ENCODE measurements around the gene AUTS2.

AUTS2 gene

DNA sequence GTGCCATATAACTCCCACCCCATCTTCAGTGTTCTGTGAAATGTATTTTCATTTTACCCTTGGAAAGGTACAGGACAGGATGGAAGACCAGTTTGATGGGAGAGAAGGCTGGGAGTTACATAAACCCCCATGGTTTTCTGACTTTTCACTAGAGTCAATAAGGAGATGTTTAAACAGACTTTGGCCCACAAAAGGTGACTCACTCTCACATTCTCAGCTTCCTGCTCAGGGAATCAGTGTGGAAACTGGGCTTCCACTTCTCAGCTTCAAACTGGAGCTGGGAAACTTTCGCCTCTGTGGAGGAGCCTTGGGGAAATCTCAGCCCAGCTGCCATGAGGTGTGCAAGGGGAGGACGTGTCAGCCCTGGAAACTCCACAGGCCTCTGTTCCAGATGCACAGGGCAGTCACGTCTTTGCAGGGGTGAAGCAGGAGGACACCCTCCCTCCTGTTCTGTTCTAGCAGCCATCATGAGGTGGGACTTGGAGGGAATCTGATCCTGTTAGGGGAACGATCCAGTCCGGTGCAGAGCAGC is 973.2 kb downstream of the AUTS2 start:
- Histone ChIP-seq H3K36me3 (ENCODE audit: insufficient read depth, low read length) (no peaks in the 10 kb centered on the region; the same call in 1 of the 2 replicates), H3K4me2 (ENCODE audit: low read depth, low read length, poor library complexity, severe bottlenecking) (no peak overlapping the region), H3F3A (ENCODE audit: low read depth) (no peaks in the 10 kb centered on the region), H2AFZ (ENCODE audit: low read length) (no peak overlapping the region), H3K4me3 (ENCODE audit: low read length, poor library complexity, severe bottlenecking) (no peak overlapping the region), H4K20me1 (ENCODE audit: insufficient read depth, low read length, poor library complexity, severe bottlenecking) (no peaks in the 10 kb centered on the region), H3K9me2 (replicated peaks; ENCODE audit: low read depth, low read length) (no peaks in the 10 kb centered on the region), H3K79me2 (ENCODE audit: insufficient read depth, low read length) (no peaks in the 10 kb centered on the region), H3K9ac (ENCODE audit: low read depth, low read length, poor library complexity, severe bottlenecking) (no peak overlapping the region), H3K9me3 (ENCODE audit: insufficient read depth, low read depth, low read length) (no peaks in the 10 kb centered on the region), H3K27me3 (ENCODE audit: insufficient read depth, low read length, poor library complexity, severe bottlenecking) (no peaks in the 10 kb centered on the region), H3K4me1 (ENCODE audit: insufficient read depth, low read length, poor library complexity, severe bottlenecking) (no peaks in the 10 kb centered on the region)
- TF ChIP-seq, protein P1, sequence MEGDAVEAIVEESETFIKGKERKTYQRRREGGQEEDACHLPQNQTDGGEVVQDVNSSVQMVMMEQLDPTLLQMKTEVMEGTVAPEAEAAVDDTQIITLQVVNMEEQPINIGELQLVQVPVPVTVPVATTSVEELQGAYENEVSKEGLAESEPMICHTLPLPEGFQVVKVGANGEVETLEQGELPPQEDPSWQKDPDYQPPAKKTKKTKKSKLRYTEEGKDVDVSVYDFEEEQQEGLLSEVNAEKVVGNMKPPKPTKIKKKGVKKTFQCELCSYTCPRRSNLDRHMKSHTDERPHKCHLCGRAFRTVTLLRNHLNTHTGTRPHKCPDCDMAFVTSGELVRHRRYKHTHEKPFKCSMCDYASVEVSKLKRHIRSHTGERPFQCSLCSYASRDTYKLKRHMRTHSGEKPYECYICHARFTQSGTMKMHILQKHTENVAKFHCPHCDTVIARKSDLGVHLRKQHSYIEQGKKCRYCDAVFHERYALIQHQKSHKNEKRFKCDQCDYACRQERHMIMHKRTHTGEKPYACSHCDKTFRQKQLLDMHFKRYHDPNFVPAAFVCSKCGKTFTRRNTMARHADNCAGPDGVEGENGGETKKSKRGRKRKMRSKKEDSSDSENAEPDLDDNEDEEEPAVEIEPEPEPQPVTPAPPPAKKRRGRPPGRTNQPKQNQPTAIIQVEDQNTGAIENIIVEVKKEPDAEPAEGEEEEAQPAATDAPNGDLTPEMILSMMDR (conservative IDR thresholded peaks at IDR 0.05; ENCODE audit: low read length): no peak
- no peak for TF ChIP-seq EZH2phosphoT487 (IDR thresholded peaks at IDR 0.05; ENCODE audit: borderline replicate concordance)

- Histone ChIP-seq H3K9me2 (replicated peaks; ENCODE audit: low read depth, low read length) (no peaks in the 10 kb centered on the region), H4K20me1 (ENCODE audit: insufficient read depth, low read length, poor library complexity, severe bottlenecking) (no peaks in the 10 kb centered on the region), H3F3A (ENCODE audit: low read depth) (no peaks in the 10 kb centered on the region), H3K4me1 (ENCODE audit: insufficient read depth, low read length, poor library complexity, severe bottlenecking) (no peaks in the 10 kb centered on the region), H3K27me3 (ENCODE audit: insufficient read depth, low read length, poor library complexity, severe bottlenecking) (no peaks in the 10 kb centered on the region), H3K9me3 (ENCODE audit: insufficient read depth, low read depth, low read length) (no peaks in the 10 kb centered on the region), H3K79me2 (ENCODE audit: insufficient read depth, low read length) (no peaks in the 10 kb centered on the region), H3K4me2 (ENCODE audit: low read depth, low read length, poor library complexity, severe bottlenecking) (no peak overlapping the region), H3K9ac (ENCODE audit: low read depth, low read length, poor library complexity, severe bottlenecking) (no peak overlapping the region), H3K36me3 (ENCODE audit: insufficient read depth, low read length) (no peaks in the 10 kb centered on the region; the same call in 1 of the 2 replicates), H2AFZ (ENCODE audit: low read length) (no peak overlapping the region), H3K4me3 (ENCODE audit: low read length, poor library complexity, severe bottlenecking) (no peak overlapping the region)
- TF ChIP-seq, protein P1 (conservative IDR thresholded peaks at IDR 0.05; ENCODE audit: low read length): no peak
- no peak for TF ChIP-seq EZH2phosphoT487 (IDR thresholded peaks at IDR 0.05; ENCODE audit: borderline replicate concordance)
Observed at GRCh38 chr7:70571961-70572360, 973.7 kb downstream of the AUTS2 start.

GRCh38 chr7:70572571-70572970 is 974.3 kb downstream of the AUTS2 start:
- H3K4me3 ChIP-seq (ENCODE audit: low read length, poor library complexity, severe bottlenecking): no peak overlapping the region
- no peaks in the 10 kb centered on the region for H3K4me1 ChIP-seq (ENCODE audit: insufficient read depth, low read length, poor library complexity, severe bottlenecking)
- H3K9me3 ChIP-seq (ENCODE audit: insufficient read depth, low read depth, low read length): no peaks in the 10 kb centered on the region
- H3F3A ChIP-seq (ENCODE audit: low read depth): no peaks in the 10 kb centered on the region
- H3K36me3 ChIP-seq (ENCODE audit: insufficient read depth, low read length): no peaks in the 10 kb centered on the region; the same call in 1 of the 2 replicates
- H3K79me2 ChIP-seq (ENCODE audit: insufficient read depth, low read length): no peaks in the 10 kb centered on the region
- H3K4me2 ChIP-seq (ENCODE audit: low read depth, low read length, poor library complexity, severe bottlenecking): no peak overlapping the region
- no peaks in the 10 kb centered on the region for H4K20me1 ChIP-seq (ENCODE audit: insufficient read depth, low read length, poor library complexity, severe bottlenecking)
- TF ChIP-seq, protein P1 (conservative IDR thresholded peaks at IDR 0.05; ENCODE audit: low read length): no peak
- no peak for TF ChIP-seq EZH2phosphoT487 (IDR thresholded peaks at IDR 0.05; ENCODE audit: borderline replicate concordance)
- no peak overlapping the region for H3K9ac ChIP-seq (ENCODE audit: low read depth, low read length, poor library complexity, severe bottlenecking)
- no peaks in the 10 kb centered on the region for H3K9me2 ChIP-seq (replicated peaks; ENCODE audit: low read depth, low read length)
- no peak overlapping the region for H2AFZ ChIP-seq (ENCODE audit: low read length)
- no peaks in the 10 kb centered on the region for H3K27me3 ChIP-seq (ENCODE audit: insufficient read depth, low read length, poor library complexity, severe bottlenecking)
